ENCODE measurements around the gene ZNF821. TPM values are rescaled to one million over a fixed set of nuclear protein-coding genes. Genes with fewer than 3 reads are reported as not detected.
"Not testable (repeated sequence)": the region's sequence is repeated elsewhere in the genome, so short reads cannot be mapped to it uniquely, and the experiment has no call there.

The ZNF821 gene, protein sequence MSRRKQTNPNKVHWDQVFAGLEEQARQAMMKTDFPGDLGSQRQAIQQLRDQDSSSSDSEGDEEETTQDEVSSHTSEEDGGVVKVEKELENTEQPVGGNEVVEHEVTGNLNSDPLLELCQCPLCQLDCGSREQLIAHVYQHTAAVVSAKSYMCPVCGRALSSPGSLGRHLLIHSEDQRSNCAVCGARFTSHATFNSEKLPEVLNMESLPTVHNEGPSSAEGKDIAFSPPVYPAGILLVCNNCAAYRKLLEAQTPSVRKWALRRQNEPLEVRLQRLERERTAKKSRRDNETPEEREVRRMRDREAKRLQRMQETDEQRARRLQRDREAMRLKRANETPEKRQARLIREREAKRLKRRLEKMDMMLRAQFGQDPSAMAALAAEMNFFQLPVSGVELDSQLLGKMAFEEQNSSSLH
- total RNA-seq = 5.7 TPM

GRCh38 chr16:71883849-71884638 lies at the start of gene ZNF821:
Gene ZNF821, minus strand, starts transcription at chr16:71884182. Its CDS starts 4,236 bp downstream, at chr16:71879946.
- DNase-seq (ENCODE audit: low spot score) = peak; percentile 68

DNA sequence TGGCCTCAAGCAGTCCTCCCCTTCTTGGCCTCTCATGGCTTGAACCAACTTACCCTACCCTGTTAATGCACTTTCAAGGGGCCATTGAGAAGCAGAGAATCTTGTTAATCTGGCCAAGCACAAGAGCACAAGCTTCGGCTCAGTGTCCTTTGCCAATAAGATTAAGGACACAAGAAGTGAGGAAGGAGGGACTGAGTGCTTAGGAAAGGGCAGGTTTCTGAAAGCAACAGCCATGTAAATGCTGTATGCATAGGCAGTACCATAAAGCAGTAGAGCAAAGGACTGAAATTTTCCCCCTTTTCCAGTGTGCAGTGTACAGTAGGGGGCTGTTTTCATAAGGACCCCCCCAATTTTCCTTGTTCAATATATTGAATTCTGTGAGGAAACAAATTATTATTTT lies 49.0 kb upstream of the ZNF821 start:
- no peak for DNase-seq (ENCODE audit: low spot score)

GRCh38 chr16:71931599-71931998 lies 47.6 kb upstream of the ZNF821 start:
- no peak for DNase-seq (ENCODE audit: low spot score)

DNA sequence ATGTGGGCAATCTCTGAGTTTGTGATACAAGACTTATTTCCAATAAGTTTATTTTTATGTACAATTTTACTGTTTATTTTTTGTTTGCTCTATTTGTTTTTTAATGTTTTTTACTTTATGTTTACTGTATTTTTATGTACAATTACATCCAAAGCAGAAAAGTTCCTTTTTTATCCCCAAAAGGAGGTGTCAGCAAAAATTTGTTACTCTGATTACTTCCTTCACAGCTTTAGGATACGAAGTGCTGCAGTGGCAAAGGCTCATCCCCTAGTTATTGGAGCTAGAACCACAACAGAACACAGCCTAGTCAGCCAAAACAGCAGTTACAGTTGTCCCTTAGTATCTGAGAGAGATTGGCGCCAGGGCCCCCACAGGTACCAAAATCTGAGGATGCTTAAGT lies 47.0 kb upstream of the ZNF821 start:
- no peak for DNase-seq (ENCODE audit: low spot score)

DNA sequence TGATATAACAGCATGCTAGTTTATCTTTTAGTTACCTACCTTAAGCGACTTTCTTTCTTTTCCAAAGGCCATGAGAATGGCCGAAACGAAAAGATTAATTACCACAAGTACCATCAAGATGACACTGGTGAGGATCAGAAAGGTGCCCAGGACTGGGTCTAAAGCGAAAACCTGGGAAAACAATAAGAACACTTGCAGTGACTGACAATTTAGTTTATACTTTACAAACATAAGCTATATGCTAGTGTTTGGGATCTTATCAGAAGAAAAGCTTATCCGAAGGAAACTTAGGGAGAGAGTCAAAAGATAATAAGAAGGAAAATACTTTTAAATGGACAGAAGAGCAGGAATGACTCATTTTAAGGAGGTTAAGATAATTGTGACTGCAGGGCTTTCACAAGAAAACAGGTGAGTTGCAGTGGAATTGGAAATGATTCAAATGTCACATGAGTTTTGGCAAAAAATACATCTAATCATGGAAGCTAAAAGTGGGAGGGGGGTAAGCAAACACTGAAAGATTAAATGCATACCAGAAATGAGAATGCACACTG lies 46.1 kb upstream of the ZNF821 start:
- DNase-seq (ENCODE audit: low spot score) = no peak

DNA sequence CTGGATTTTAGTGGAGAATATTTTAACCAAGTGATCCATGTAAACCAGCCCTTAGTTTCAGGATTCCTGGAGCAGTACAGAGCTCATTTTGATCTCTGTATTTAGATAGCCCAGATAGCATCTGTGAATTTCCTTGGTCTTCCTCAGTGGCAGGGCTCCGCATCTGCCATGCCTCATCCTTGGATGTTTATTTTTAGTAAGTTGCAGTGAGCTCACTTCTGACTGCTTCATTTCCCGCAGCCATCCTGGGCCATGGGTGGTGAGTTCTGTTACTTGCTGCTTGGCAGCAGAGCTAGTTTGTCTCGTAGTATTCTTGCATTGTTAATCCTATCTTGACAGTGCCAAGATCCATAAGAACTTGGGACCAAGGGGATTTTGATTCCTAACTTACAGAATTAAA lies 45.1 kb upstream of the ZNF821 start:
- DNase-seq (ENCODE audit: low spot score) = no peak

GRCh38 chr16:71927787-71928186 lies 43.8 kb upstream of the ZNF821 start:
- DNase-seq (ENCODE audit: low spot score) = no peak

GRCh38 chr16:71927383-71927782 lies 43.4 kb upstream of the ZNF821 start:
- DNase-seq (ENCODE audit: low spot score) = peak; percentile 58

DNA sequence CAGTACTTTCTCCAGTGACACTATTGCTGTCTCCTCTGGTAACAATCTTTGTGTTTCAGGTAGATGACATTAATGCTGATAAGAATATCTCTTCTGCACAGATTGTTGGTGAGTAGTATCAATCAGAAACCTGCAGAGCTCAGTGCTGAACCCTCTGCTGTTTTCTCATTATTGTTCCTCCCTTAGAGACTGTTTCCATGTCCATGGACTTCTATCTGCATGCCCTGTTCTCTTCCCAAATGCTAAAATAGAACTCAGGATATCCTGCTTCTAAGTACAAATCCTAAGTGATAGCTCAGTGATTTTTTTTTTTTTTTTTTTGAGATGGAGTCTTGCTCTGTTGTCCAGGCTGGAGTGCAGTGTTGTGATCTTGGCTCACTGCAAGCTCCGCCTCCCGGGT lies 40.7 kb upstream of the ZNF821 start:
- DNase-seq (ENCODE audit: low spot score) = no peak

GRCh38 chr16:71923941-71924690 lies 40.1 kb upstream of the ZNF821 start:
- DNase-seq (ENCODE audit: low spot score) = no peak

GRCh38 chr16:71920658-71921057 lies 36.7 kb upstream of the ZNF821 start:
- DNase-seq (ENCODE audit: low spot score) = no peak

GRCh38 chr16:71919035-71919434 lies 35.1 kb upstream of the ZNF821 start:
- DNase-seq (ENCODE audit: low spot score) = no peak

DNA sequence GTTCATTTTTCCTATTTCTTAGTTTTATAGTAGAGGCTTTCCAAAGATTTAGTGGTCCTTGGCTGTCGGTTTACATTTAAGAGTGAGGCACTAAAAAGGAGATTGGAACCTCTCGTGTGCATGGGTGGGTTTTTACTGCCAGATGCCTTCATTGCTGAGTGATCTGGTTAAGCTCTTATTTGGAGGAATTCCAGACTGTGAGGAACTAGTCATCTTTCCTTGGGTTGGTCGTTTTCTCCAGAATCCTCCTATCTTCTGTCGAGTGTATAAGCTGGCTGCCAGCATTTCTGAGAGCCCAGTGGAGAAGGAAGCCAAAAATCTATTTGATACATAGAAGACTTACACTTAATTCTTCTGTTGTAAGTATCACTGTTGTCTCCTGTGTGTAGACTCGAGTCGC lies 33.9 kb upstream of the ZNF821 start:
- DNase-seq (ENCODE audit: low spot score) = no peak

DNA sequence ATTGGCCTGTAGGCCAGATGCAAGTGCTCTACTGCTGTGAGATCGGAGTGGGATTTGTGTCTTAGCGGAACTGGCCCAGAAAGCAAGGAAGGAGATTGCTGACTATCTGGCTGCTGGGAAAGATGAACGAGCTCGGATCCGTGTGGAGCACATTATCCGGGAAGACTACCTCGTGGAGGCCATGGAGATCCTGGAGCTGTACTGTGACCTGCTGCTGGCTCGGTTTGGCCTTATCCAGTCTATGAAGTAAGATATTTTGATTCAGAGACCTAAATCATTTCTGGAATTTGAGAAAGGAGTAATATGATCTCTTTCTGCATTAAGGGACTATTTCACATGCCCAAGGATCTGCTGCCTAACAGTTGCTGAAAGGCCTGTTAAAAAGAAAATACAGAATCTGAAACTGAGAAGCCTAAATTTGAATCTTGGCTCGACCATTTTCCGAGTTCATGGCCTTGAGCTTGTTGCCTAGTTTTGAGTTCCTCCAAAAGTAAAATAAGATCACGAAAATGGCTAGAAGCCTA lies 32.5 kb upstream of the ZNF821 start:
- no peak for DNase-seq (ENCODE audit: low spot score)

GRCh38 chr16:71915350-71915749 lies 31.4 kb upstream of the ZNF821 start:
- DNase-seq (ENCODE audit: low spot score) = no peak

DNA sequence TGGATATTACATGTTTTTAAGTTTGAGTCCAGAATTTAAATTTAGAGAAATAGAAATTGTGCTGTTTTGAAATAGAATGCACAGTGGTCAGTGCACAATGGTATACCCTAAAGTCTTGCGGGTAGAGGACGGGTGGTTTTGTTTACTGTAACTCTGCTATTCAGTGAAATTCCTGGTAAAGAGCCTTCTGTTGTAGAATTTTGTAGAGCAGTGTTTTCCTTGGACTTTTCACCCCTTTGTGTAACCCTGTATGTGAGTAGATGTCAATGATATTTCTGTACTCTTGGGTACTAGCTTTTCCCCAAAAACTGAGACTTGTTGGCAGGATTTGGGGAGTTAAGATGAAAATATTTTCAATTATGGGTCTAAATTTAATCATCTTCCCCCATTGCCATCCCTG lies 30.8 kb upstream of the ZNF821 start:
- DNase-seq (ENCODE audit: low spot score) = no peak

DNA sequence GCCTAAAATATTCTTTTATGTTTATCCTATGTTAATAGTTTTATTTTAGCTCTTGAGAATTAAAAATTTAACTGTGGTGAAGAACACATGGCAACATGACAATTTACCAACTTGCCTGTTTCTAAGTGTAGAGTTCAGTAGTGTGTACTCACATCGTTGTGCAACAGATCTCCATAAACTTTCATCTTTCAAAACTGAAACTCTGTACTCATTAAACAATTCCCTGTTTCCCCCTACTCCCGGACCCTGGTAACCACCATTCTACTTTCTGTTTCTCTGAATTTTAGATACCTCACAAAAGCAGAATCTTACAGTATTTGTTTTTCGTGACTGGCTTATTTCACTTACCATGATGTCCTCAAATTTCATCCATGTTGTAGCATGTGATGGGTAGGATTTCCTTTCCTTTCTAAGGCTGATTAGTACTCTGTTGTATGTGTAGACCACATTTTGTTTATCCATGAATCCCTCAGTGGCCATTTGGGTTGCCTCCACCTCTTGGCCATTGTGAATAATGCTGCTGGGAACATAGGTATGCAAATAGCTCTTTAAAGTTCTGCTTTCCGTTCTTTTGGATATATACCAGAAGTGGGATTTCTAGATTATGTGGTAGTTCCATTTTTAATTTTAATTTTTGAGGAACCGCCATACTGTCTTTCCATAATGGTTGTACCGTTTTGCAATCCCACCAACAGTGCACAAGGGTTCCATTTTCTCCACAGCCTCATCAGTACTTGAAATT lies 28.7 kb upstream of the ZNF821 start:
- DNase-seq (ENCODE audit: low spot score) = no peak

- no peak for DNase-seq (ENCODE audit: low spot score)
Observed at GRCh38 chr16:71911121-71911520, 27.1 kb upstream of the ZNF821 start.

DNA sequence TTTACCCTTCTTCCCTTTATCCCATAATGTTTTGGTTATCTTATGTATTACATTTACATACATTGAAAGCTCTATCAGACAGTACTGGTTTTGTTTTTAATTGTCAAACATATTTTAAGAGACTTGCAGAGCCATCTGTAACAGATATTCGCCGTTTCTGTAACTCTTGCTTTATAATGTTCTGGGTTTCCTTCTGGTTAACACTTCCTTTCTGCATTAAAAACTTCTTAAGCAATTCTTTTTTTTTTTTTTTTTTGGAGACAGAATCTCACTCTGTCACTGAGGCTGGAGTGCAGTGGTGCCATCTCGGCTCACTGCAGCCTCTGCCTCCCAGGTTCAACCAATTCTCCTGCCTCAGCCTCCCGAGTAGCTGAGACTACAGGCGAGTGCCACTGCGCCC lies 21.8 kb upstream of the ZNF821 start:
- DNase-seq (ENCODE audit: low spot score) = not testable (repeated sequence)

DNA sequence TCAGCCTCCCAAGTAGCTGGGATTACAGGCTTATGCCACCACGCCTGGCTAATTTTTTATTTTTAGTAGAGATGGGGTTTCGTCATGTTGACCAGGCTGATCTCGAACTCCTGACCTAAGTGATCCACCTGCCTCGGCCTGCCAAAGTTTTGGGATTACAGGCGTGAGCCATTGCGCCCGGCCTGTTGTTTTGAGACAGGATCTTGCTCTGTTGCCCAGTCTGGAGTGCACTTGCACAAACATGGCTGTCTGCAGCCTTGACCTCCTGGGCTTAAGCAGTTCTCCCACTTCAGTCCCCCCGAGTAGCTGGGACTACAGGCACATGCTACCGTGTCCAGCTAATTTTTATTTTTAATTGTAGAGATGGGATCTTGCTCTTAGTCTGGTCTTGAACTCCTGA lies 20.3 kb upstream of the ZNF821 start:
- DNase-seq (ENCODE audit: low spot score) = no peak

DNA sequence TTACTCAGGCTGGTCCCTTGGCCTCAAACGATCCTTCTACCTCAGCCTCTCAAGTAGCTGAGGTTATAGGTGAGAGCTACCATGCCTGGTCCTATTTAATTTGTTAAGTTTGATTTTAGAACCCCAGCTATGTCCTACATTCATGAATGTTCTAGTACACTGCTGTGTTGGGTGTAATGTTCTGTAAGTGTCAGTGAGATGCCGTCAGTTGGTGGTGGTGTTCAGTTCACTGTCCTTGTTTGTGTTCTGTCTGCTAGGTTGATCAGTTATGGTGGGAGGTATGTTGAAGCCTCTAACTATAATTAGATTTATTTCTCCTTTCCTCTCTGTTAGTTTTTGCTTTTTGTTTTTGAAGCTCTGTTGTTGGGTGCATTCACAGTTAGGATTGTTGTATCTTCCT lies 19.6 kb upstream of the ZNF821 start:
- DNase-seq (ENCODE audit: low spot score) = no peak
